ENCODE data around the gene TENM3.

DNA sequence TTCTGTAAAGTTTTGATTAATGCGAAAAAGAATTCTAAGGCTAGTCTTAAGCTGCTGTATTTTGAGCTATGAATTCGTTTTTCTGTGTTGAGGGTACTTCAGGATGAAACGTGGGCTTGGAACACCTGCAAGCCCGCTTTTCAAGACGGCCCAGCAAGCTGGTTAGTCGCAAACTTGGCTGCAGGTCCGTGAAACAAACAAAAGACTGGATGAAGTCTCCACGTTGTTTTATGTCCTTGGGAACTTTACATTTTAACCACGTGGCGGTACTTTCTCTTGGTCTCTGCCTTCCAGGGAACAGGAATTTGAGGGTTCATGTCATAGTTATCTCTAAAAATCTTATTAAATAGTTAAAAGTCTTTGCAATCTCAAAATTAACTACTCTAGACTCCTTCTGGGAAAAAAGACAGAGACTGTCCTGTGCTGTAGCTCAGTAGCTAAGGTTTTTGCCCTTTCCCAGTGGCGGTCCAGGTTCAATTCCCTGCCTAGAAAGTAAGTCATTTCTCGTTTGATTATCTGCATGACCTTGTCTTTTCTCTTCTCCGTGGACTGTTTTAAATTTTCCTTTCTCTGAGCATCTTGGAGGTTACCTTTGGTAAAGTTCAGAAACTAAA lies 21.0 kb downstream of the TENM3 start:
- TF ChIP-seq ZNF121 (CRISPR knock-in tag; IDR thresholded peaks at IDR 0.05) (no peak), JUN (CRISPR knock-in tag; IDR thresholded peaks at IDR 0.05) (no peak)
- TF ChIP-seq, protein P1, sequence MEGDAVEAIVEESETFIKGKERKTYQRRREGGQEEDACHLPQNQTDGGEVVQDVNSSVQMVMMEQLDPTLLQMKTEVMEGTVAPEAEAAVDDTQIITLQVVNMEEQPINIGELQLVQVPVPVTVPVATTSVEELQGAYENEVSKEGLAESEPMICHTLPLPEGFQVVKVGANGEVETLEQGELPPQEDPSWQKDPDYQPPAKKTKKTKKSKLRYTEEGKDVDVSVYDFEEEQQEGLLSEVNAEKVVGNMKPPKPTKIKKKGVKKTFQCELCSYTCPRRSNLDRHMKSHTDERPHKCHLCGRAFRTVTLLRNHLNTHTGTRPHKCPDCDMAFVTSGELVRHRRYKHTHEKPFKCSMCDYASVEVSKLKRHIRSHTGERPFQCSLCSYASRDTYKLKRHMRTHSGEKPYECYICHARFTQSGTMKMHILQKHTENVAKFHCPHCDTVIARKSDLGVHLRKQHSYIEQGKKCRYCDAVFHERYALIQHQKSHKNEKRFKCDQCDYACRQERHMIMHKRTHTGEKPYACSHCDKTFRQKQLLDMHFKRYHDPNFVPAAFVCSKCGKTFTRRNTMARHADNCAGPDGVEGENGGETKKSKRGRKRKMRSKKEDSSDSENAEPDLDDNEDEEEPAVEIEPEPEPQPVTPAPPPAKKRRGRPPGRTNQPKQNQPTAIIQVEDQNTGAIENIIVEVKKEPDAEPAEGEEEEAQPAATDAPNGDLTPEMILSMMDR (IDR thresholded peaks at IDR 0.05) = no peak
